ENCODE measurements around the gene ERF. TPM values are rescaled to one million over a fixed set of nuclear protein-coding genes. Genes with fewer than 3 reads are reported as not detected.

The ERF gene
- total and polyA plus RNA-seq, 7 experiments from 2014 or later = 2.8 to 105 (median 49.4) TPM

DNA sequence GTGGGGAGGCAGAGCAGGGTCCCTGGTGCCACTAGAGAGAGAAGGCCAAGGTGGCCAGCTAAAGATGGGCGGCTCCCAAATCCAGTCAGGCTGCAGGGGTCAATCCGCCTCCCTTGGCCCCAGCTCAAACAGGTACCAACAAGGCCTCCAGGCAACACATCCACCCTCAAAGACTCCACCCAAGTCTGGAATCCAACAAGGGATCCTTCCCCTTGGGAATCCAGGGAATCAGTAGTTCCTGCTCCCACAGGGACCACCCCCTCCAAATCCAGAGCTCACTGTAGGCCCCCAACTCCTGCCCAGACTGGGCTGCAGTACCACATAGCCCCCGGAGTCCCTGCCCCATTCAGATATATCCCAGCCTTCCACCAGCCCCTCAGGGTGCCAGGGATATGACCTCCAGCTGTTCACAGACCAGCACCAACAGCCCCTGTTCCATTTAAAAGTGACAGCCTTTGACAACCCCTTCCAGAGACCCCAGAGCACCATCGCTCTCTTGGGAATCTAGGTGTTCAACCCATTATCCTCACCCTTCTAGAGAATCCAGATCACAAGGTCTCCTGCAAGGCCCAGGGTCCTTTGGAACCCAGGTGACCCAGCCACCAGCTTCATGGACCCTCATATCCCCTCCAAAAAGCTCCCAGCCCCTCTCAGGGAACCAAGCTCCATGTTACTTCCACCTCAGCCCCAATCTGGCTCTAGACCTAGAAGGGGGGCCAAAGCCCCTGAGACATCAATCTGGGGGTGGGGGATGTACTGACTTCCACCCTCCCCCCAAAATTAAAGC is 3.2 kb downstream of the ERF start:
- no peak for ATAC-seq
- no peak for DNase-seq
- ChIA-PET CTCF (interaction anchor here (1.9 to 2.8 kb wide), 3 partner anchors 8 to 28 kb away, joined by 4 to 12 read pairs (median 8); no protein-coding TSS in a partner anchor), POLR2A (interaction anchor here (0.6 to 2.5 kb wide), 9 partner anchors 9 to 173 kb away, joined by 3 to 10 read pairs (median 4); partner anchors contain the start of gene CIC)
- H3K9me3 Mint-ChIP-seq = peaks cover 0 to 2% (median 0%) of the 10 kb centered on the region in 11 donors
- peaks cover 0 to 4% (median 0%) of the 10 kb centered on the region in 5 donors for H3K36me3 Mint-ChIP-seq
- peak overlapping the region; percentile 83 to 96 (median 91) for H3K27ac Mint-ChIP-seq
- H3K27ac ChIP-seq (ENCODE audit: low read depth, low read length) = peak overlapping the region; percentile 57
- intact Hi-C loops (cut with micrococcal nuclease) = no loop called here
- peaks cover 20 to 41% (median 38%) of the 10 kb centered on the region in 7 donors for H3K4me1 Mint-ChIP-seq
- H3K9me3 ChIP-seq (ENCODE audit: control insufficient read depth in 2 of 3, low read length in 3 of 3) = no peaks in the 10 kb centered on the region
- no peak overlapping the region for H3K4me3 ChIP-seq (ENCODE audit: low read length)
- peak overlapping the region; percentile 55 to 99 (median 92) for H3K4me3 Mint-ChIP-seq
- peaks cover 20 to 29% of the 10 kb centered on the region in 2 donors for H3K4me1 ChIP-seq (ENCODE audit: control insufficient read depth in 2 of 2, insufficient read depth in 2 of 2, low read length in 2 of 2)
- peaks cover 0 to 8% (median 0%) of the 10 kb centered on the region in 5 donors for H3K27me3 Mint-ChIP-seq
- H3K36me3 ChIP-seq (ENCODE audit: control insufficient read depth in 2 of 3, insufficient read depth in 3 of 3, low read length in 3 of 3) = peaks cover 0 to 31% (median 0%) of the 10 kb centered on the region in 3 experiments
- H3K27me3 ChIP-seq (ENCODE audit: control insufficient read depth in 2 of 2, insufficient read depth in 2 of 2, low read length in 2 of 2) = no peaks in the 10 kb centered on the region

DNA sequence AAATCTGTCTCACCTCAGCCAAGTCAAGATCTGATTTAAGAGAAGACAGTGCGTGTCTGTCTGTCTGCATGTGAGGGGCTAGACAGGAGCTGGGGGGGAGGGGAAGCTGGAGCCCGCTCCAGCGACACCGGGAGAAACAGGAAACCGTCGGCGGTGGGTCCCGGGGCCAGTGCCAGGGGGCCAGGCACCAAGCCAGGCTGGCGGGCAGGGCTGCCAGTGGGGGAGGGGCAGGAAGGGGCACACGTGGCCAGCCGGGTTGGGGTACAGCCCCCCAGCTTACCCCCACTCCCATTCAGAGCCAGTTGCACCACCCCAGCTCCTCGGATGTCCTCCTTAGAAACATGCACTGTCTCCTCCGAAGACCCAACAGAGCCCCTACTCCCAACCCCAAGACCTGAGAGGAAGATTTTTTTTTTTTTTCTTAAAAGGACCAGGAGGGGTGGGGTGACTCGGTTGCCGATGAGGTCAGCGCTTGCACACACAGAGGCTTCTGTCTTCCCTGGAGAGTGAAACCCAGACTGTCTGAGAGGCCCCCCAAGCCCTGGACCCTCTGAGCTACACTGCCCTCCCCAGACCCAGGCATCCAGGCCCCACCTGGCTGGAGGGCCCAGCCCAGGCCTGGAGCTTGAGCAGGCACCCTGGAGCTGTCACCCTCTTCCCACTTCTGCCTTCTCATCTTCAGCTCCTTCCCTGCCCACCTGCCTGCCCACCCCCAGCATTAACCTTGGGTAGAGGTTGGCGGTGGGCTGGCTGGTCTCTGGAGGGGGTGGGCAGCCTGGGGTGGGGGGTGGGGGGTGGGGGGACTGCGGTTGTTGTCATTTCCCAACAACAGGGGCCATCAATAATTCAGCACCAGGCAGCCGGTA is 4.0 kb downstream of the ERF start:
- ATAC-seq (no peak), DNase-seq (no peak)
- H3K9me3 Mint-ChIP-seq = peaks cover 0 to 2% (median 0%) of the 10 kb centered on the region in 11 donors
- Histone ChIP-seq H3K27me3 (ENCODE audit: control insufficient read depth in 2 of 2, insufficient read depth in 2 of 2, low read length in 2 of 2) (no peaks in the 10 kb centered on the region), H3K9me3 (ENCODE audit: control insufficient read depth in 2 of 3, low read length in 3 of 3) (no peaks in the 10 kb centered on the region), H3K4me1 (ENCODE audit: control insufficient read depth in 2 of 2, insufficient read depth in 2 of 2, low read length in 2 of 2) (peaks cover 20 to 28% of the 10 kb centered on the region in 2 donors), H3K4me3 (ENCODE audit: low read length) (no peak overlapping the region), H3K27ac (ENCODE audit: low read depth, low read length) (peak overlapping the region; percentile 62), H3K36me3 (ENCODE audit: control insufficient read depth in 2 of 3, insufficient read depth in 3 of 3, low read length in 3 of 3) (peaks cover 0 to 31% (median 0%) of the 10 kb centered on the region in 3 experiments)
- peak overlapping the region in 9 of 10 donors; percentile 42 to 99 (median 59) for H3K4me3 Mint-ChIP-seq
- POLR2A ChIA-PET = interaction anchor here (0.6 to 2.5 kb wide), 10 partner anchors 8 to 172 kb away, joined by 3 to 10 read pairs (median 4); partner anchors contain the start of gene CIC
- peaks cover 0 to 4% (median 0%) of the 10 kb centered on the region in 5 donors for H3K36me3 Mint-ChIP-seq
- peaks cover 22 to 39% (median 37%) of the 10 kb centered on the region in 7 donors for H3K4me1 Mint-ChIP-seq
- peaks cover 0 to 2% (median 0%) of the 10 kb centered on the region in 5 donors for H3K27me3 Mint-ChIP-seq
- H3K27ac Mint-ChIP-seq = peak overlapping the region in 6 of 9 donors; percentile 53 to 94 (median 77)
- intact Hi-C loops (cut with micrococcal nuclease) = no loop called here
- CTCF ChIA-PET = interaction anchor here (0.6 to 2.8 kb wide), 5 partner anchors 7 to 1824 kb away, joined by 3 to 12 read pairs (median 4); no protein-coding TSS in a partner anchor

GRCh38 chr19:42250183-42250665 is 4.7 kb downstream of the ERF start:
- no peaks in the 10 kb centered on the region for H3K9me3 ChIP-seq (ENCODE audit: control insufficient read depth in 2 of 3, low read length in 3 of 3)
- DNase-seq = no peak
- H3K4me1 ChIP-seq (ENCODE audit: control insufficient read depth in 2 of 2, insufficient read depth in 2 of 2, low read length in 2 of 2) = peaks cover 15 to 22% of the 10 kb centered on the region in 2 donors
- no peak overlapping the region for H3K4me3 ChIP-seq (ENCODE audit: low read length)
- intact Hi-C loops (cut with micrococcal nuclease) = no loop called here
- no peaks in the 10 kb centered on the region for H3K27me3 ChIP-seq (ENCODE audit: control insufficient read depth in 2 of 2, insufficient read depth in 2 of 2, low read length in 2 of 2)
- CTCF ChIA-PET = interaction anchor here (0.6 to 2.8 kb wide), 4 partner anchors 20 to 1824 kb away, joined by 3 to 12 read pairs (median 4); no protein-coding TSS in a partner anchor
- POLR2A ChIA-PET = interaction anchor here (0.6 to 2.5 kb wide), 5 partner anchors 17 to 147 kb away, joined by 3 to 10 read pairs (median 4); partner anchors contain the start of gene CIC
- Mint-ChIP-seq H3K4me1 (peaks cover 24 to 41% (median 38%) of the 10 kb centered on the region in 7 donors), H3K4me3 (peak overlapping the region in 6 of 10 donors; percentile 17 to 99 (median 52)), H3K9me3 (peaks cover 0 to 2% (median 0%) of the 10 kb centered on the region in 11 donors), H3K27ac (peak overlapping the region in 7 of 9 donors; percentile 17 to 82 (median 62)), H3K36me3 (peaks cover 0 to 4% (median 0%) of the 10 kb centered on the region in 5 donors), H3K27me3 (no peaks in the 10 kb centered on the region)
- peaks cover 0 to 31% (median 0%) of the 10 kb centered on the region in 3 experiments for H3K36me3 ChIP-seq (ENCODE audit: control insufficient read depth in 2 of 3, insufficient read depth in 3 of 3, low read length in 3 of 3)
- ATAC-seq = no peak
- peak overlapping the region; percentile 62 for H3K27ac ChIP-seq (ENCODE audit: low read depth, low read length)

GRCh38 chr19:42249769-42250168 is 5.2 kb downstream of the ERF start:
- H3K27ac Mint-ChIP-seq = peak overlapping the region in 6 of 9 donors; percentile 17 to 82 (median 51)
- ATAC-seq (no peak), DNase-seq (no peak)
- ChIA-PET POLR2A (interaction anchor here (2.5 kb wide), 1 partner anchor 20 kb away, joined by 10 read pairs; the partner anchor contains the start of gene CIC), CTCF (interaction anchor here (1.3 to 2.8 kb wide), 3 partner anchors 21 to 46 kb away, joined by 4 to 12 read pairs (median 4); no protein-coding TSS in a partner anchor)
- H3K4me3 Mint-ChIP-seq = peak overlapping the region in 5 of 10 donors; percentile 20 to 99 (median 46)
- H3K36me3 Mint-ChIP-seq = peaks cover 0 to 4% (median 0%) of the 10 kb centered on the region in 5 donors
- H3K4me3 ChIP-seq (ENCODE audit: low read length) = no peak overlapping the region
- no peaks in the 10 kb centered on the region for H3K9me3 ChIP-seq (ENCODE audit: control insufficient read depth in 2 of 3, low read length in 3 of 3)
- H3K36me3 ChIP-seq (ENCODE audit: control insufficient read depth in 2 of 3, insufficient read depth in 3 of 3, low read length in 3 of 3) = peaks cover 0 to 31% (median 0%) of the 10 kb centered on the region in 3 experiments
- intact Hi-C loops (cut with micrococcal nuclease) = loop anchor here in 1 of 2 donors (10.0 kb wide), 1 partner anchor 365 kb away; the partner anchor contains the start of gene ARHGEF1
- H3K27me3 ChIP-seq (ENCODE audit: control insufficient read depth in 2 of 2, insufficient read depth in 2 of 2, low read length in 2 of 2) = no peaks in the 10 kb centered on the region
- H3K4me1 ChIP-seq (ENCODE audit: control insufficient read depth in 2 of 2, insufficient read depth in 2 of 2, low read length in 2 of 2) = peaks cover 19 to 27% of the 10 kb centered on the region in 2 donors
- peaks cover 28 to 46% (median 43%) of the 10 kb centered on the region in 7 donors for H3K4me1 Mint-ChIP-seq
- peaks cover 0 to 2% (median 0%) of the 10 kb centered on the region in 11 donors for H3K9me3 Mint-ChIP-seq
- H3K27me3 Mint-ChIP-seq = no peaks in the 10 kb centered on the region
- H3K27ac ChIP-seq (ENCODE audit: low read depth, low read length) = no peak overlapping the region

- Histone ChIP-seq H3K4me3 (ENCODE audit: low read length) (no peak overlapping the region), H3K4me1 (ENCODE audit: control insufficient read depth in 2 of 2, insufficient read depth in 2 of 2, low read length in 2 of 2) (peaks cover 19 to 27% of the 10 kb centered on the region in 2 donors), H3K27me3 (ENCODE audit: control insufficient read depth in 2 of 2, insufficient read depth in 2 of 2, low read length in 2 of 2) (no peaks in the 10 kb centered on the region), H3K27ac (ENCODE audit: low read depth, low read length) (no peak overlapping the region), H3K9me3 (ENCODE audit: control insufficient read depth in 2 of 3, low read length in 3 of 3) (no peaks in the 10 kb centered on the region), H3K36me3 (ENCODE audit: control insufficient read depth in 2 of 3, insufficient read depth in 3 of 3, low read length in 3 of 3) (peaks cover 0 to 26% (median 0%) of the 10 kb centered on the region in 3 experiments)
- peaks cover 34 to 51% (median 48%) of the 10 kb centered on the region in 7 donors for H3K4me1 Mint-ChIP-seq
- intact Hi-C loops (cut with micrococcal nuclease) = loop anchor here in 1 of 2 donors (10.0 kb wide), 1 partner anchor 364 kb away; the partner anchor contains the start of gene ARHGEF1
- no peaks in the 10 kb centered on the region for H3K27me3 Mint-ChIP-seq
- H3K4me3 Mint-ChIP-seq = no peak overlapping the region
- DNase-seq (no peak), ATAC-seq (no peak)
- POLR2A ChIA-PET = no interaction called here
- H3K9me3 Mint-ChIP-seq = peaks cover 0 to 2% (median 0%) of the 10 kb centered on the region in 11 donors
- CTCF ChIA-PET = interaction anchor here (1.3 to 2.8 kb wide), 2 partner anchors 30 to 46 kb away, joined by 4 to 12 read pairs; no protein-coding TSS in a partner anchor
- H3K36me3 Mint-ChIP-seq = peaks cover 0 to 4% (median 0%) of the 10 kb centered on the region in 5 donors
- H3K27ac Mint-ChIP-seq = peak overlapping the region in 3 of 9 donors; percentile 14 to 51 (median 17)
These were observed 5.7 kb downstream of the ERF start for GRCh38 chr19:42249149-42249750.

Data from naive thymus-derived CD4-positive, alpha-beta T cell (primary cell).